PC-9 (cell line): ENCODE results near the gene FAM222B. TPM values are rescaled to one million over a fixed set of nuclear protein-coding genes. Genes with fewer than 3 reads are reported as not detected.

Experiments used
- BruUV-seq: library from RNA; stranded (reverse); fragments of 400-500 nt; replicated peaks from 2 replicates; lab custom pipeline; 2021; lab: Mats Ljungman, UMichigan
- CTCF ChIA-PET: fragments of 300-600 bp; sonication (Branson Sonifier 250); formaldehyde crosslinking; loops from one replicate; lab custom pipeline; 2022; ENCODE audit warnings: antibody characterized with exemption; lab: Charles Lee
- POLR2A ChIA-PET: fragments of 300-600 bp; sonication (Branson Sonifier 250); formaldehyde crosslinking; loops from one replicate; lab custom pipeline; 2022; ENCODE audit warnings: antibody characterized with exemption; ENCODE audit not compliant: unreplicated experiment; lab: Charles Lee
- DNase-seq, 2 experiments: peaks; one replicate each; pipeline versions ENCODE4 v3.0.0 to v3.0.0-alpha.2; 2015 to 2022; ENCODE audit warnings: mixed read lengths in 1 of 2
- H2AFZ ChIP-seq: fragments of 200-600 bp; sonication (generic); 2 replicates; pipeline ENCODE4 v1.8.1; 2017; ENCODE audit warnings: antibody characterized with exemption
- H3F3A ChIP-seq: fragments of 200-600 bp; sonication (generic); 2 replicates; pipeline ENCODE4 v1.8.1; 2017; ENCODE audit warnings: antibody characterized with exemption, mild to moderate bottlenecking, low read depth; ENCODE audit not compliant: insufficient read depth
- H3K27ac ChIP-seq: fragments of 200-600 bp; sonication (generic); 2 replicates; pipeline ENCODE4 v1.6.1; 2016; ENCODE audit warnings: mixed run types
- H3K27me3 ChIP-seq: fragments of 200-600 bp; sonication (generic); 2 replicates; pipeline ENCODE4 v1.6.1; 2016; ENCODE audit warnings: low read depth, mixed run types; ENCODE audit not compliant: insufficient read depth
- H3K36me3 ChIP-seq: fragments of 200-600 bp; sonication (generic); 2 replicates; pipeline ENCODE4 v1.6.1; 2016; ENCODE audit warnings: low read depth, mixed run types
- H3K4me1 ChIP-seq: fragments of 200-600 bp; sonication (generic); replicated peaks from 2 replicates; pipeline ENCODE4 v1.6.1; 2016; ENCODE audit warnings: mixed run types; ENCODE audit not compliant: insufficient read depth
- H3K4me2 ChIP-seq: fragments of 200-600 bp; sonication (generic); 2 replicates; pipeline ENCODE4 v1.6.1; 2017; ENCODE audit warnings: mixed run types
- H3K4me3 ChIP-seq: fragments of 200-600 bp; sonication (generic); 2 replicates; pipeline ENCODE4 v1.6.1; 2016; ENCODE audit warnings: mixed run types
- H3K79me2 ChIP-seq: fragments of 200-600 bp; sonication (generic); 2 replicates; pipeline ENCODE4 v1.6.1; 2017; ENCODE audit warnings: low read depth, mixed run types
- H3K9me2 ChIP-seq: fragments of 200-600 bp; sonication (generic); 2 replicates; pipeline ENCODE4 v1.8.1; 2017; ENCODE audit warnings: mild to moderate bottlenecking; ENCODE audit not compliant: insufficient read depth
- H3K9me3 ChIP-seq: fragments of 200-600 bp; sonication (generic); 2 replicates; pipeline ENCODE4 v1.8.1; 2016; ENCODE audit warnings: low read depth; ENCODE audit not compliant: insufficient read depth
- H4K20me1 ChIP-seq: fragments of 200-600 bp; sonication (generic); 2 replicates; pipeline ENCODE4 v1.8.1; 2017; ENCODE audit not compliant: insufficient read depth
- CTCF ChIP-seq: fragments of 200-600 bp; sonication (generic); conservative IDR thresholded peaks from 2 replicates; pipeline ENCODE4 v1.6.1; 2017; ENCODE audit warnings: mixed run types, antibody characterized with exemption, mild to moderate bottlenecking, moderate library complexity
- EZH2 ChIP-seq: fragments of 200-600 bp; sonication (generic); IDR thresholded peaks from 2 replicates; pipeline ENCODE4 v1.8.0; 2017; ENCODE audit warnings: antibody characterized with exemption, low read depth
- intact Hi-C: fragments of 100-400 bp; cut with micrococcal nuclease; formaldehyde crosslinking; loops from one replicate; pipeline ENCODE4 v1.10.0; 2022; ENCODE audit not compliant: unreplicated experiment
- total RNA-seq: library from RNA; stranded (reverse); gene quantifications from 2 replicates; pipeline ENCODE4 v1.2.3, GENCODE V29; 2021

Gene FAM222B
- total RNA-seq, 1 experiment from 2014 or later: 26.4 TPM

DNA sequence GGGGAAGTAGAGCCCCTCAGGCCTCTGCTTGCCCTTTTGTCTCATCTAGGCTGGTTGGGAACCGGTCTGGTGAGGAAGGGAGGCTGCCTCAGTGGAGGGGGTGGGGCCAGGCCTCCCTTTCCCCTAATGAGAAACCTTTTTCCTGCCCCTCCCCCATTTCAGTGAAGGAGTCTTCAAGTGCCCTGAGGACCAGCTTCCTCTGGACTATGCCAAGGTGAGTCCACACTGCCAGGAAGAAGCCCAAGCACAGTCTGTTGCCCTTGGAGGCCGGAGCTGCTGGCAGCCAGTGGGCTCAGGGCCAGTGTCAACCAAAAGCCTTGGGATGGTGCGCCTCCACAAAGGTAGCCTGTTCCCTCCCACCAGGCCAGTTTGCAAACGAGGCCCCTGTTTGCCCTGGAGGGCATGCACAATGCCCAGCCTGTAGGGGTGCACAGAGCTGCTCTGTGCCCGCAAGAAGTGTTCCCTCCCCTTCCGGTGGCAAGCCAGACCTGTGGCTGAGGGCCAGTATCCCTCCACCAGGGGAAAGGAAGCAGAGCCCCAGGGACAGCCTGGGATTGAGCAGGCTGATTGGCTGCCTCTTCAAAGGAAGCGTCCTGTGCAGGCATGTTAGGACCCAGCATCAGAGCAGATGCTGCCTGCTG, 95.4 kb downstream of the FAM222B start:
- intact Hi-C loops: loop anchor here (5.0 kb wide), 1 partner anchor 205 kb away; the partner anchor contains the start of gene PHF12
- ChIA-PET POLR2A (interaction anchor here (0.5 to 1.3 kb wide), 5 partner anchors 19 to 534 kb away, joined by 3 to 33 read pairs (median 3); partner anchors contain the start of genes NEK8 and RPL23A), CTCF (interaction anchor here (1.2 to 2.7 kb wide), 2 partner anchors 18 to 20 kb away, joined by 5 to 47 read pairs; partner anchors contain the start of genes NEK8 and TLCD1)
- Histone ChIP-seq H3K36me3 (peaks cover 29% of the 10 kb centered on the region), H2AFZ (no peak overlapping the region), H3K27me3 (no peaks in the 10 kb centered on the region), H3K4me3 (peak overlapping the region; percentile 97), H3K9me2 (no peaks in the 10 kb centered on the region), H3K4me2 (peak overlapping the region; percentile 90), H3K27ac (peak overlapping the region; percentile 96), H3K4me1 (peaks cover 51% of the 10 kb centered on the region), H3K79me2 (peaks cover 64% of the 10 kb centered on the region), H4K20me1 (peaks cover 47% of the 10 kb centered on the region), H3K9me3 (no peaks in the 10 kb centered on the region), H3F3A (peaks cover 88% of the 10 kb centered on the region)
- DNase-seq: peak; percentile 88
- TF ChIP-seq EZH2 (no peak), CTCF (no peak)
- BruUV-seq: no TSS peak

DNA sequence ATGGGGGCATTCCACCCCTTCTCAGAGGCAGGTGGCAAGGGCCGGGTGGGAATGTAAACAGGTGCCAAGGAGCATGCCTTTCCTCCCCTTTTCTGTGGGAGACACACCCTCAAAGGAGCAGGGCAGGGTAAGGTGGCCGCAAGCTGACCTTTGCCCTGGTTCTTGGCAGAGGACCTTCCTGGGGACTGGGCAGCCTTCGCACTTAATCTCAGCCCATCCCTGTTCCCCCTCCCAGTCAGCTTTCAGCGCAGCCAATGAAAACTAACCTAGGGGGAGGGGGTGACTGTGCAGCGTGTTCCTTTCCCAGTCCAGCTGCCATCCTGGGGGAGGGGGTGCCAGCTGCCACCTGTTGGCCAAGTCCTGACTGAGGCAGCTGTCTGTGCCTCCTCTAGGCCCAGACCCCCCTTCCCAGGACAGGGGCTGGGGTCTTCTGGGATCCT, 96.0 kb downstream of the FAM222B start:
- no peaks in the 10 kb centered on the region for H3K27me3 ChIP-seq
- H3K36me3 ChIP-seq: peaks cover 29% of the 10 kb centered on the region
- peak overlapping the region; percentile 90 for H3K4me2 ChIP-seq
- no peaks in the 10 kb centered on the region for H3K9me2 ChIP-seq
- ChIA-PET POLR2A (interaction anchor here (0.5 to 1.3 kb wide), 7 partner anchors 18 to 535 kb away, joined by 3 to 33 read pairs (median 3); partner anchors contain the start of genes NEK8 and RPL23A), CTCF (interaction anchor here (1.2 to 2.7 kb wide), 2 partner anchors 18 to 20 kb away, joined by 5 to 47 read pairs; partner anchors contain the start of genes NEK8 and TLCD1)
- peaks cover 43% of the 10 kb centered on the region for H4K20me1 ChIP-seq
- H3K79me2 ChIP-seq: peaks cover 64% of the 10 kb centered on the region
- peak overlapping the region; percentile 97 for H3K4me3 ChIP-seq
- intact Hi-C loops: loop anchor here (5.0 kb wide), 1 partner anchor 206 kb away; the partner anchor contains the start of gene PHF12
- no peak overlapping the region for H2AFZ ChIP-seq
- peak; percentile 93 to 95 for DNase-seq
- H3K4me1 ChIP-seq: peaks cover 56% of the 10 kb centered on the region
- BruUV-seq: no TSS peak
- H3F3A ChIP-seq: peaks cover 88% of the 10 kb centered on the region
- TF ChIP-seq CTCF: no peak
- no peak for TF ChIP-seq EZH2
- H3K27ac ChIP-seq: peak overlapping the region; percentile 96
- no peaks in the 10 kb centered on the region for H3K9me3 ChIP-seq

GRCh38 chr17:28745786-28746411, 96.7 kb downstream of the FAM222B start:
- ChIA-PET CTCF (interaction anchor here (1.2 to 2.7 kb wide), 2 partner anchors 17 to 19 kb away, joined by 5 to 47 read pairs; partner anchors contain the start of genes NEK8 and TLCD1), POLR2A (interaction anchor here (0.6 to 1.2 kb wide), 5 partner anchors 17 to 151 kb away, joined by 4 to 17 read pairs (median 5); partner anchors contain the start of gene NEK8)
- Histone ChIP-seq H3K27me3 (no peaks in the 10 kb centered on the region), H3K4me1 (peaks cover 60% of the 10 kb centered on the region), H3K79me2 (peaks cover 62% of the 10 kb centered on the region), H3K36me3 (peaks cover 28% of the 10 kb centered on the region), H4K20me1 (peaks cover 36% of the 10 kb centered on the region), H3K9me2 (no peaks in the 10 kb centered on the region), H3K4me3 (peak overlapping the region; percentile 97), H3K9me3 (no peaks in the 10 kb centered on the region), H3K27ac (peak overlapping the region; percentile 96), H3F3A (peaks cover 83% of the 10 kb centered on the region), H3K4me2 (peak overlapping the region; percentile 90), H2AFZ (no peak overlapping the region)
- TF ChIP-seq CTCF (no peak), EZH2 (no peak)
- DNase-seq: peak; percentile 91 to 94
- intact Hi-C loops: loop anchor here (5.0 kb wide), 1 partner anchor 206 kb away; the partner anchor contains the start of gene PHF12
- no TSS peak for BruUV-seq
